HEK293 (cell line): ENCODE data around the gene GAA.
A peak's percentile ranks its signal among the peaks of the same experiment; 100 is the strongest.

Experiments used
- CTCF ChIA-PET: fragments of 350-600 bp; formaldehyde crosslinking; extraction: SDS; loops from one replicate; lab custom pipeline; 2021; ENCODE audit warnings: antibody characterized with exemption; lab: Yijun Ruan, JAX
- POLR2A ChIA-PET: fragments of 300-600 bp; formaldehyde crosslinking; extraction: SDS; loops from one replicate; lab custom pipeline; 2020; ENCODE audit warnings: antibody characterized with exemption, inconsistent platforms; lab: Yijun Ruan, JAX
- H3K27ac ChIP-seq: fragments of 200-500 bp; sonication (Bioruptor generic); 2 replicates; pipeline ENCODE4 v1.5.1; 2014; ENCODE audit warnings: low read depth, low read length, control low read depth, inconsistent platforms; ENCODE audit errors: extremely low read depth
- H3K36me3 ChIP-seq, 2 experiments: fragments of 200-500 bp in 1 of 2; sonication (Bioruptor generic) in 1 of 2; 1 replicate in 1 of 2; 2 replicates in 1 of 2; pipeline ENCODE4 v1.5.1; 2014 to 2017; ENCODE audit warnings: inconsistent platforms in 2 of 2, low read length in 2 of 2; ENCODE audit not compliant: control insufficient read depth in 2 of 2, insufficient read depth in 1 of 2
- H3K4me1 ChIP-seq: fragments of 200-500 bp; sonication (Bioruptor generic); 2 replicates; pipeline ENCODE4 v1.5.1; 2014; ENCODE audit warnings: mild to moderate bottlenecking, low read length, inconsistent platforms; ENCODE audit not compliant: control insufficient read depth, insufficient read depth
- H3K4me3 ChIP-seq: 2 replicates; pipeline ENCODE4 v1.5.1; 2011; ENCODE audit warnings: low read depth, mild to moderate bottlenecking, control low read depth, low read length, moderate library complexity
- H3K9me3 ChIP-seq: fragments of 200-500 bp; sonication (Bioruptor generic); 2 replicates; pipeline ENCODE4 v1.5.1; 2014; ENCODE audit warnings: low read depth, low read length, inconsistent platforms; ENCODE audit not compliant: control insufficient read depth, insufficient read depth
- ATF2 ChIP-seq: fragments of 450-650 bp; formaldehyde crosslinking; IDR thresholded peaks from 2 replicates; pipeline ENCODE4 v1.5.1; 2016; ENCODE audit warnings: missing biosample characterization, missing genetic modification characterization, low read depth
- BCL11B ChIP-seq: fragments of 450-650 bp; formaldehyde crosslinking; IDR thresholded peaks from 2 replicates; pipeline ENCODE4 v1.5.1; 2016; ENCODE audit warnings: low read depth, missing biosample characterization, missing genetic modification characterization
- KLF8 ChIP-seq: fragments of 450-650 bp; formaldehyde crosslinking; IDR thresholded peaks from 2 replicates; pipeline ENCODE4 v1.5.1; 2016; ENCODE audit warnings: missing biosample characterization, missing genetic modification characterization
- RBAK ChIP-seq: fragments of 450-650 bp; formaldehyde crosslinking; IDR thresholded peaks from 2 replicates; pipeline ENCODE4 v1.5.1; 2016; ENCODE audit warnings: missing biosample characterization, missing genetic modification characterization
- SALL2 ChIP-seq: fragments of 450-650 bp; formaldehyde crosslinking; IDR thresholded peaks from 2 replicates; pipeline ENCODE4 v1.5.0; 2017; ENCODE audit warnings: missing biosample characterization, mild to moderate bottlenecking, missing genetic modification characterization, borderline replicate concordance
- SCRT2 ChIP-seq: fragments of 450-650 bp; formaldehyde crosslinking; IDR thresholded peaks from 2 replicates; pipeline ENCODE4 v1.5.1; 2016; ENCODE audit warnings: missing biosample characterization, missing genetic modification characterization
- SETDB1 ChIP-seq: IDR thresholded peaks from one replicate; pipeline ENCODE4 v1.6.1; 2017; ENCODE audit warnings: mild to moderate bottlenecking, low read length, moderate library complexity, mixed read lengths; ENCODE audit not compliant: insufficient read length
- ZBTB20 ChIP-seq: fragments of 450-650 bp; formaldehyde crosslinking; IDR thresholded peaks from 2 replicates; pipeline ENCODE4 v1.5.1; 2016; ENCODE audit warnings: missing biosample characterization, missing genetic modification characterization
- ZBTB7A ChIP-seq: fragments of 450-650 bp; formaldehyde crosslinking; IDR thresholded peaks from 2 replicates; pipeline ENCODE4 v1.5.1; 2016; ENCODE audit warnings: low read depth, missing biosample characterization, missing genetic modification characterization
- ZNF138 ChIP-seq: fragments of 450-650 bp; formaldehyde crosslinking; IDR thresholded peaks from 2 replicates; pipeline ENCODE4 v1.5.1; 2016; ENCODE audit warnings: missing biosample characterization, missing genetic modification characterization, borderline replicate concordance
- ZNF214 ChIP-seq: fragments of 450-650 bp; formaldehyde crosslinking; IDR thresholded peaks from 2 replicates; pipeline ENCODE4 v1.5.1; 2017; ENCODE audit warnings: missing biosample characterization, mild to moderate bottlenecking, missing genetic modification characterization, borderline replicate concordance
- ZNF24 ChIP-seq: fragments of 450-650 bp; formaldehyde crosslinking; IDR thresholded peaks from 2 replicates; pipeline ENCODE4 v1.5.1; 2016; ENCODE audit warnings: missing biosample characterization, missing genetic modification characterization
- ZNF274 ChIP-seq, 2 experiments: fragments of 200-500 bp in 1 of 2; fragments of 450-650 bp in 1 of 2; sonication (Bioruptor generic) in 1 of 2; formaldehyde crosslinking in 1 of 2; IDR thresholded peaks; 2 replicates each; pipeline versions ENCODE4 v1.5.1 to v1.6.1; 2014 to 2016; ENCODE audit warnings: borderline replicate concordance in 1 of 2, inconsistent platforms in 1 of 2, low read length in 1 of 2, missing biosample characterization in 1 of 2, missing genetic modification characterization in 1 of 2
- ZNF311 ChIP-seq: fragments of 450-650 bp; formaldehyde crosslinking; IDR thresholded peaks from 2 replicates; pipeline ENCODE4 v1.5.1; 2017; ENCODE audit warnings: missing biosample characterization, missing genetic modification characterization, borderline replicate concordance
- ZNF404 ChIP-seq: fragments of 450-650 bp; formaldehyde crosslinking; IDR thresholded peaks from 2 replicates; pipeline ENCODE4 v1.5.1; 2017; ENCODE audit warnings: missing biosample characterization, missing genetic modification characterization
- ZNF426 ChIP-seq: fragments of 450-650 bp; formaldehyde crosslinking; IDR thresholded peaks from 2 replicates; pipeline ENCODE4 v1.5.1; 2017; ENCODE audit warnings: missing biosample characterization, missing genetic modification characterization, mild to moderate bottlenecking, inconsistent platforms, moderate library complexity
- ZNF513 ChIP-seq: fragments of 450-650 bp; IDR thresholded peaks from 2 replicates; pipeline ENCODE4 v1.5.1; 2018; ENCODE audit warnings: missing biosample characterization, missing genetic modification characterization
- ZNF549 ChIP-seq: fragments of 450-650 bp; IDR thresholded peaks from 2 replicates; pipeline ENCODE4 v1.5.1; 2018; ENCODE audit warnings: missing biosample characterization, missing genetic modification characterization, mild to moderate bottlenecking, inconsistent platforms, moderate library complexity
- ZNF560 ChIP-seq: fragments of 450-650 bp; formaldehyde crosslinking; IDR thresholded peaks from 2 replicates; pipeline ENCODE4 v1.5.1; 2017; ENCODE audit warnings: missing biosample characterization, missing genetic modification characterization, borderline replicate concordance
- ZNF747 ChIP-seq: fragments of 450-650 bp; formaldehyde crosslinking; IDR thresholded peaks from 2 replicates; pipeline ENCODE4 v1.5.1; 2016; ENCODE audit warnings: missing biosample characterization, missing genetic modification characterization

GAA gene

GRCh38 chr17:80119271-80119791 lies 17.9 kb downstream of the GAA start:
- no peak overlapping the region for H3K4me3 ChIP-seq
- H3K9me3 ChIP-seq: no peaks in the 10 kb centered on the region
- POLR2A ChIA-PET: interaction anchor here (1.2 to 1.4 kb wide), 2 partner anchors 10 to 18 kb away, joined by 3 read pairs; partner anchors contain the start of gene GAA
- no peak for TF ChIP-seq ZNF513 (tag by site-specific recombination)
- TF ChIP-seq SCRT2 (tag by site-specific recombination): peak; percentile 54
- H3K36me3 ChIP-seq: peaks cover 0 to 13% of the 10 kb centered on the region in 2 experiments; a peak in 1 of 3 replicates
- CTCF ChIA-PET: interaction anchor here (0.9 kb wide), 1 partner anchor 48 kb away, joined by 3 read pairs; no protein-coding TSS in a partner anchor
- no peaks in the 10 kb centered on the region for H3K4me1 ChIP-seq
- no peak overlapping the region for H3K27ac ChIP-seq

GRCh38 chr17:80119839-80120238 lies 18.5 kb downstream of the GAA start:
- no peak overlapping the region for H3K27ac ChIP-seq
- ChIA-PET CTCF (interaction anchor here (0.9 kb wide), 1 partner anchor 47 kb away, joined by 3 read pairs; no protein-coding TSS in a partner anchor), POLR2A (interaction anchor here (1.2 to 1.4 kb wide), 2 partner anchors 11 to 18 kb away, joined by 3 read pairs; partner anchors contain the start of gene GAA)
- H3K4me1 ChIP-seq: no peaks in the 10 kb centered on the region
- TF ChIP-seq ZNF404 (tag by site-specific recombination) (no peak), RBAK (no peak), ZBTB20 (no peak), ZNF549 (no peak), ZNF311 (no peak), ATF2 (no peak), SALL2 (no peak), ZNF214 (tag by site-specific recombination) (no peak), ZNF560 (tag by site-specific recombination) (no peak), ZNF747 (tag by site-specific recombination) (no peak), ZNF138 (tag by site-specific recombination) (no peak), ZNF426 (tag by site-specific recombination) (no peak), ZNF274 (IDR thresholded peaks at IDR 0.05; ENCODE audit: low read length) (no peak), ZNF274 (tag by site-specific recombination; IDR thresholded peaks at IDR 0.05; ENCODE audit: borderline replicate concordance) (no peak), SCRT2 (tag by site-specific recombination) (no peak; the same call in 1 of the 2 replicates), ZNF24 (tag by site-specific recombination) (no peak), KLF8 (tag by site-specific recombination) (no peak), SETDB1 (no peak), BCL11B (no peak), ZBTB7A (tag by site-specific recombination) (no peak)
- no peak overlapping the region for H3K4me3 ChIP-seq
- H3K36me3 ChIP-seq: peaks cover 0 to 13% of the 10 kb centered on the region in 2 experiments; a peak in 1 of 3 replicates
- H3K9me3 ChIP-seq: no peaks in the 10 kb centered on the region
